SU-DHL-6 (cell line): ENCODE measurements around the gene TSPAN32.

Experiments used
- CTCF ChIP-seq: fragments of 200-600 bp; sonication (generic); IDR thresholded peaks from one replicate; pipeline ENCODE4 v1.5.1; 2017; ENCODE audit warnings: antibody characterized with exemption, mild to moderate bottlenecking, low read length, moderate library complexity; ENCODE audit not compliant: insufficient read depth, poor library complexity, severe bottlenecking
- EZH2phosphoT487 ChIP-seq: fragments of 200-600 bp; sonication (generic), shearing (Covaris generic); conservative IDR thresholded peaks from 2 replicates; pipeline ENCODE4 v1.6.1; 2018; ENCODE audit warnings: mild to moderate bottlenecking, antibody characterized with exemption, low read length, moderate library complexity, mixed read lengths

- TF ChIP-seq CTCF = no peak
- no peak for TF ChIP-seq EZH2phosphoT487
Measured at GRCh38 chr11:2302306-2302895, 588 bp downstream of the TSPAN32 start.
